SJCRH30 (cell line): ENCODE measurements around the gene DENND1A. TPM values are rescaled to one million over a fixed set of nuclear protein-coding genes. Genes with fewer than 3 reads are reported as not detected.
A peak's percentile ranks its signal among the peaks of the same experiment; 100 is the strongest.

Source experiments
- DNase-seq, 2 experiments: peaks; one replicate each; pipeline ENCODE4 v3.0.0-alpha.2; 2015 to 2020
- H3K27ac ChIP-seq: fragments of 250-450 bp; sonication (Bioruptor Pico); 2 replicates; pipeline ENCODE4 v1.5.1; 2020; ENCODE audit warnings: mild to moderate bottlenecking, moderate library complexity
- H3K27me3 ChIP-seq: fragments of 250-450 bp; sonication (Bioruptor Pico); 2 replicates; pipeline ENCODE4 v1.5.1; 2020; ENCODE audit warnings: mild to moderate bottlenecking, moderate library complexity
- H3K36me3 ChIP-seq: fragments of 250-450 bp; sonication (Bioruptor Pico); 2 replicates; pipeline ENCODE4 v1.5.1; 2020; ENCODE audit warnings: mild to moderate bottlenecking, moderate library complexity
- H3K4me1 ChIP-seq: fragments of 250-450 bp; sonication (Bioruptor Pico); 2 replicates; pipeline ENCODE4 v1.5.1; 2020; ENCODE audit warnings: mild to moderate bottlenecking, moderate library complexity
- H3K4me3 ChIP-seq: fragments of 250-450 bp; sonication (Bioruptor Pico); 2 replicates; pipeline ENCODE4 v1.5.1; 2020; ENCODE audit warnings: mild to moderate bottlenecking, moderate library complexity
- H3K9me3 ChIP-seq: fragments of 250-450 bp; sonication (Bioruptor Pico); replicated peaks from 2 replicates; pipeline ENCODE4 v1.5.1; 2020; ENCODE audit warnings: mild to moderate bottlenecking, moderate library complexity
- total RNA-seq: library from RNA; depleted of rRNA; stranded (reverse); fragments of >200 nt; shearing (Covaris generic); gene quantifications from 2 replicates; pipeline ENCODE4 v1.2.3, GENCODE V29; 2014

The DENND1A gene
- total RNA-seq, 1 experiment from 2014 or later, result 41.3 TPM

DNA sequence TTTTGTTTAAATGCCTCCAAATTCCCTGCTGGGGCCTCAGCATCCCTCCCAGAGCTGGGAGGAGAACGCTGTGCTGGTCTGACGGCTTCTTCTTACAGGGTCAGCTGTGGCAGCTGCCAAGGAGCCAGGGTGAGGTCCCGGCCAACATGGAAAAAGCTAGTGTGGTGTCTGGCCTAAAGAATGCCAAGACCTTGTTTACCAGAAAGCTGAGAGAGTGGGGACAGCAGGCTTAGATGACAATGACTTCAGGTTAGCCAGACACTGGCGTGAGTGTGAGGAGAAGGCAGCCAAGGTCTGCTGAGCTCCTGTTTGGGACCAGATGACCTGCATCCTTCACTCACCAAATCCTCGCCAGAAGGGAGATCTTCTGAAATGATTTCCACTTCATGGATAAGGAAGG lies 461.4 kb downstream of the DENND1A start:
- no peak for DNase-seq
- H3K9me3 ChIP-seq, result no peaks in the 10 kb centered on the region
- H3K36me3 ChIP-seq, result no peaks in the 10 kb centered on the region
- H3K27me3 ChIP-seq, result no peaks in the 10 kb centered on the region
- no peaks in the 10 kb centered on the region for H3K4me1 ChIP-seq
- H3K27ac ChIP-seq, result no peak overlapping the region
- no peak overlapping the region for H3K4me3 ChIP-seq

DNA sequence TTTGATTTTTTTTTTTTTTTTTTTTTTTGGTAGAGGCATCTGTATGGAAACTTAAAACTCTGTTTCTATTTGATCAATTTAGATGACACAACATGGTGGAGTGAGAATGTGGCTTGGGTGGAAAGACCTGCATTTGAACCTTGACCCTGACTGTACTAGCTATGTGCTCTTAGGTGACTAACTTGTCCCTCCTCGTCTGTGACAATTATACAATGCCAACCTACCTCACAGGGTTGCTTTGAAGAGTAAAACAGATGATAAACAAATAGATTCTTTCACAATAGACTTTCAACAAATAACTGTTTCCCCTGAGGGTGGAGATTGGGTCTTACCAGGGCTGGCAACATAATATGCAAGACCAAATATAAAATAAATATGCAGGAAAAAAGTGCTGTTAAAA lies 464.6 kb downstream of the DENND1A start:
- DNase-seq, result no peak
- Histone ChIP-seq H3K4me1 (peaks cover 13% of the 10 kb centered on the region), H3K27ac (no peak overlapping the region)

DNA sequence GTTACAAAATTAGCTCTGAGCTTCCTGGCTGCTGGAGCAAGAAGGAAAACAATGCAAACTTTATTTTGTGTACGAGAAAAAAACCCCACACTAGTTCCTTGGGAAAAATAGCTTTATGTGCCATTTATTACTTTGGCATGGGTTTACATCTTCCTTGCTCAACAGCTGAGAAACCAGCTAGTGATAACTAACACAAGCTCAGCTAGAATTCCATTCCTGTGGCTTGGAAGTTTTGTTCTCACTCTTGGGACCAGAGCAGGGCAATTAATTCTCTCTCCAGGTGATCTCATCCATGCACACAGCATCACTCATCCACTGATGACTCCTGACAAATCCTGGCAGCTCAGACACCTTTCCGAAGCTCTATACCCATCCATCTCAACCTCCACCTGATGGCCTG lies 469.8 kb downstream of the DENND1A start:
- Histone ChIP-seq H3K27ac (no peak overlapping the region), H3K27me3 (no peaks in the 10 kb centered on the region), H3K4me3 (no peak overlapping the region), H3K36me3 (no peaks in the 10 kb centered on the region), H3K4me1 (peaks cover 40% of the 10 kb centered on the region), H3K9me3 (no peaks in the 10 kb centered on the region)
- no peak for DNase-seq

More for the DNA sequence above, 464.6 kb downstream of the DENND1A start:
- no peaks in the 10 kb centered on the region for H3K36me3 ChIP-seq
- no peak overlapping the region for H3K4me3 ChIP-seq
- no peaks in the 10 kb centered on the region for H3K9me3 ChIP-seq
- H3K27me3 ChIP-seq, result no peaks in the 10 kb centered on the region

DNA sequence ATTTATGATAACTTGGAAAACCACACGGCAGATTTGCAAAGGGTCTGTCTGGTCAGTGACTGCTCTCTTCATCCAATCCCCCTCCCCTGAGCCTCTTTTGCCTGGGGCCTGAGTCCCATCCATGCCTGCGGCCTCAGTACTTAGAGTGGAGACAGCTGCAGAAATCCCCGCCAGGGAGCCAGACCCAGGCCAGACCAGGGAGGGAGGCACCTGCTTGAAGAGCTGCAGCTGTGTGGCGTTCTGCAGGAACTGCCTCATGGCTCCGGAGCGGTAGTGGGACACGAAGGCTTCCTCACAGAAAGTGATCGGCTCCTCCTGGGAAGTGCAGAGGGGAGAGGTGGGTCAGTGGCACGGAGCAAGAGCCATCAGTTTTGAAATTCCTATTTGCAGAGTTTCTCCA lies 472.3 kb downstream of the DENND1A start:
- no peak overlapping the region for H3K4me3 ChIP-seq
- peak; percentile 95 to 97 for DNase-seq
- H3K4me1 ChIP-seq, result peaks cover 40% of the 10 kb centered on the region
- no peaks in the 10 kb centered on the region for H3K36me3 ChIP-seq
- H3K27me3 ChIP-seq, result no peaks in the 10 kb centered on the region
- peak overlapping the region; percentile 35 for H3K27ac ChIP-seq
- no peaks in the 10 kb centered on the region for H3K9me3 ChIP-seq

DNA sequence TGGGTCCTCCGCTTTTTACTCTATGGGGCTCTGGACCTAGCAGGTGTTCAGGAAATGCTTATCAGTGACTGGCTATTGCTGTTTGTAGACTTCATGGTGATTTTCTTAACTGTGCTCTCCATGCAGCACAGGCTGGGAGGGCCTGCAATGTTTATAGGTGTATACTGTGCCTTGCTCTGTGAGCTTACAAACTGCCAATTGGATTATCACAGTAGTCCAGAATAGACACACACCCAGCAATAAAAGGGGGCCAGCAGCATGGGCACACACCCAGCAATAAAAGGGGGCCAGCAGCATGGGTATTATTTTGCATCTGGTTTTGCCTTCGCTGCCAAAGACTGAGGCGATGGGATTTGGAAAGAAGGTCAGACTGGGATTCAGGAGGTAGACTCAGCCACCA lies 473.9 kb downstream of the DENND1A start:
- no peaks in the 10 kb centered on the region for H3K9me3 ChIP-seq
- H3K36me3 ChIP-seq, result no peaks in the 10 kb centered on the region
- no peak for DNase-seq
- H3K27ac ChIP-seq, result peak overlapping the region; percentile 35
- H3K4me1 ChIP-seq, result peaks cover 31% of the 10 kb centered on the region
- no peaks in the 10 kb centered on the region for H3K27me3 ChIP-seq
- H3K4me3 ChIP-seq, result no peak overlapping the region

DNA sequence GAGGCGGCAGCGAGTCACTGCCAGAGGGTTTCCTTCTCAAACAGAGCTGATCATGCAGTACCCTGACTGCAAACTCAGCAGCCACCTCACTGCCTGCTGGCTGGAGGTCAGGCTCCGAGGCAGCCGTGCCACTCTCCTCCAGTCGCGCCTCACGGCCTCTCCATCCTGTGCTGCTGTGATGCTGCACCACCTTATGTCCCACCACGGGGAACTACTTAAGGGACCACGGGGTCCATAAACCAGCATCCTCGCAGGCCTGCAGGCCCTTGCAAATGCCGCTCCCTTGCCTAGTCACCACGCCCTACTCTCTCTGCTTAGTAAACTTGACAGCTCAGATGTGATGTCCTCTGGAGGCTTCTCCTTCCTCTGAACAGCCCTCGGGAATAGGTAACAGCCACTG lies 474.7 kb downstream of the DENND1A start:
- no peak for DNase-seq
- H3K9me3 ChIP-seq, result no peaks in the 10 kb centered on the region
- no peak overlapping the region for H3K4me3 ChIP-seq
- H3K27ac ChIP-seq, result peak overlapping the region; percentile 35
- H3K4me1 ChIP-seq, result peaks cover 27% of the 10 kb centered on the region
- H3K36me3 ChIP-seq, result no peaks in the 10 kb centered on the region; the same call in 1 of the 2 replicates
- H3K27me3 ChIP-seq, result no peaks in the 10 kb centered on the region

DNA sequence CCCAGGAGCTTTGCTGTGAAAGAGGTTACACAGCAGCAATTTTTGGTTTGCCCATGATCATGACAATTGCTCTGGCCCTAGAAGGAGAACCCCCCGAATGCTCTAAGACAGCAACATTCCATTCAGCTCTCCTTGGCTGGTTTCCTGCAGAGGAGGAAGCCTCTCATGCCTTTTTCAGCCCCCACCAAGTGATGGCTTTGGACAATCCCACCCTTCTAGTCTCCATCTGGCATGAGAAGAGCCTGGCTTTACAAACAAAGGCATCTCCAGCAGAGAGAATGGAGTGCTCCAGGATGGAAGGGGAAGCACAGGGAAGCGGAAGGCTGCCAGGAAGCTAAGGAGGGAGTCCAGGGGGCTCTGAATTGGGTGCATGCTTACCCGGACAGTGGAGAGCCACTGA lies 475.6 kb downstream of the DENND1A start:
- Histone ChIP-seq H3K4me3 (no peak overlapping the region), H3K4me1 (peaks cover 21% of the 10 kb centered on the region), H3K36me3 (no peaks in the 10 kb centered on the region; the same call in 1 of the 2 replicates), H3K27me3 (no peaks in the 10 kb centered on the region), H3K27ac (no peak overlapping the region), H3K9me3 (no peaks in the 10 kb centered on the region)
- DNase-seq, result no peak

DNA sequence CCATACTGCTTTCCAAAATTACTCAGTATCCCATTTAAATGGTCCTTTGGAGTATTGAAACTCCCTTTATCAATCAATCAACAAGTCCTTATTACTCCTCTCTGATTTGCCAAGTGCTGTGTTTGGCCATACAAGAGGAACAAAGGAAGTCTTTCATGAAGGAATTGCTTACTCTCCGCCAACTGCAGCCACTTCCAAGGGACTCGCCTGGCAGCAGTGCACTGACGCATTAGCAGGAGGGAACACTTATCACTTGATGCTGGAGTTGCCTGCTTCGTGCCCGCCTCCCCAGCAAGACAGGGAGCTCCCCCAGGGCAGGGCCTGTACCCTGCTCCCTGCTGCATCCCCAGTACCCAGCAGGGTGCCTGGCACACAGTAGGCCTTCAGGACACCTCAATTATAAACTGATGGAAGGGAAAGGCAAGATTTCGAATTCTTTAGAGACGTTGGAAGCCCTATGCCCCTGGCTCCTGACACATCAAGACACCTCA lies 476.1 kb downstream of the DENND1A start:
- DNase-seq, result peak in 1 of 2 experiments; percentile 44
- peaks cover 21% of the 10 kb centered on the region for H3K4me1 ChIP-seq
- no peaks in the 10 kb centered on the region for H3K27me3 ChIP-seq
- H3K4me3 ChIP-seq, result no peak overlapping the region
- no peaks in the 10 kb centered on the region for H3K9me3 ChIP-seq
- no peak overlapping the region for H3K27ac ChIP-seq
- H3K36me3 ChIP-seq, result no peaks in the 10 kb centered on the region; the same call in 1 of the 2 replicates

DNA sequence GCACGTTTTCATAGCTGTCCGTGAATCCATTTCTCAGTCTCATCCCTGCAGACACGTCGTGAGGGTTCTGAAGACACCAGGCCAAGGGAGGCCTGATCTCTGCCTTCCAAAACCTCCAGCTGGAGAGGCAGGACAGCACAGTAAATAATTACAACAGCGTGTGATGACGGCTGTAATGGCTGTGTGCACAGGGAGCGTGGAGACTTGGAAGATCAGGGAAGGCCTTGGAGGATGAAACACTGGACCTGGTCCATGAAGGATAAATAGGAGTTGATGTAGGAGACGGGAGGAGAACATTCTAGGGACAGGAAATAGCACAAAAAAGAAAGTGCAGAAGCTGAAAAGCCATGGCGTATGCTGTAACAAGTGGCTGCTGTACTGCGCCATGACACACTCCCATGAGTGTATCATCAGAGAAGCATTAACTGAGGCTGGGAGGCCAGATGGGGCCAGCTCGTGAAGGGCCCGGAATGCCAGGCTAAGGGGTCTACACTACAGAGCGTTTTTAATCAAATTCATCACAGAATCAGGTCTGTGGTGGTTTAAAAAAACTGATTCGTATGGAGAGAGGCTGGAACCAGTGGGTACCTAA lies 476.8 kb downstream of the DENND1A start:
- H3K4me3 ChIP-seq, result no peak overlapping the region
- no peaks in the 10 kb centered on the region for H3K27me3 ChIP-seq
- no peaks in the 10 kb centered on the region for H3K9me3 ChIP-seq
- DNase-seq, result no peak
- H3K36me3 ChIP-seq, result no peaks in the 10 kb centered on the region; the same call in 1 of the 2 replicates
- H3K27ac ChIP-seq, result no peak overlapping the region
- peaks cover 20% of the 10 kb centered on the region for H3K4me1 ChIP-seq

DNA sequence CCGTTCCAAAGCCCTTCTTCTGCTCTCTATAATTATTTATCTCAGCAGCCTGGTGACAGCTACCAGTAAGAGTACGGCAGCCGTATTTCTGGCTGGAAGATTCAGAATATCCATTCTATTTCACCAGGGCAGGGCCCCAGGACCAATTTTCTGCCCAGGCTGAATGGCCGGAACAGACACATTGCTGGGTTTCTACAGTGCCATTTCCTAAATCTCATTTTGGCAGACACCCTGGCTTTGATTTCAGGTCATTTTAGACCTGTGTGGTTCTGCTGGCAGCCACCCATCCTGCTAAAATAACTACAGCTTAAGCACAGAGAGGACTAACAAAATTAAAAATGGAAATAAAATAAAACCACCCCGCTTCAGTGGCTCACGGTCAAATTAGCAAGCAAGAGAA lies 478.9 kb downstream of the DENND1A start:
- Histone ChIP-seq H3K4me3 (no peak overlapping the region), H3K27me3 (no peaks in the 10 kb centered on the region), H3K9me3 (no peaks in the 10 kb centered on the region), H3K4me1 (peaks cover 3% of the 10 kb centered on the region), H3K36me3 (no peaks in the 10 kb centered on the region; the same call in 1 of the 2 replicates), H3K27ac (no peak overlapping the region)
- no peak for DNase-seq

DNA sequence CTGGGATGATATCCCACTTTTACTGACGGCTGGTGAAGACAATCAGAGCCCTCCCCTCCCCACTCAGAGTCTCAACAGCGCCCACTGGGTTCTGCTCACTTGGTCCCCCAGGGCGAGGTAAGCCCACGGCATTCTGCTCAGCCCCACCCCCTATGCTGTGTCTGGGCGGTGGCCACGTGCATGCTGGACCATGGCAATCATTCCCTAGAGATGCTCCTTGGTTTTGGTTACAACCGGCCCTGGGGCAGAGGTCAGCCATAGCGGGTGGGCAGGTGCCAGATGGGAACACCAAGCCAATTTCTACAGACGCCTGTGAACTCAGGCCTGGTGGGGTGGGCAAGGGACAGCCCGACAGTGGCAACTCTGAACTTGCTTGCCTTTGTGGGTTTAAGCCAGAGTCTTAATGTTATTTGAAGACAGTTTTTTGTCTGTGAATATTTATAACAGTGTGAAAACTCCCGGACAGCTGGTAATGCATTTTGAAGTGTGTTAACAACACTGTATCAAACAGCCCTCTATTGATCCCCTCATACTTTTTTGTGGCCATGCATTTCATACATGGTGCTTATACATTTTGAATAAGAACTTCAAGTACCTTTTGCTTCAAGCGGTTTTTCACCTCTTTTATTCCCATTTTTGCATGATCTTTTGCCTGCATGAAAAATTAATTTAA lies 479.7 kb downstream of the DENND1A start:
- H3K27ac ChIP-seq, result no peak overlapping the region
- H3K27me3 ChIP-seq, result no peaks in the 10 kb centered on the region
- H3K36me3 ChIP-seq, result no peaks in the 10 kb centered on the region; the same call in 1 of the 2 replicates
- H3K4me1 ChIP-seq, result no peaks in the 10 kb centered on the region
- no peak overlapping the region for H3K4me3 ChIP-seq
- H3K9me3 ChIP-seq, result no peaks in the 10 kb centered on the region
- DNase-seq, result no peak

DNA sequence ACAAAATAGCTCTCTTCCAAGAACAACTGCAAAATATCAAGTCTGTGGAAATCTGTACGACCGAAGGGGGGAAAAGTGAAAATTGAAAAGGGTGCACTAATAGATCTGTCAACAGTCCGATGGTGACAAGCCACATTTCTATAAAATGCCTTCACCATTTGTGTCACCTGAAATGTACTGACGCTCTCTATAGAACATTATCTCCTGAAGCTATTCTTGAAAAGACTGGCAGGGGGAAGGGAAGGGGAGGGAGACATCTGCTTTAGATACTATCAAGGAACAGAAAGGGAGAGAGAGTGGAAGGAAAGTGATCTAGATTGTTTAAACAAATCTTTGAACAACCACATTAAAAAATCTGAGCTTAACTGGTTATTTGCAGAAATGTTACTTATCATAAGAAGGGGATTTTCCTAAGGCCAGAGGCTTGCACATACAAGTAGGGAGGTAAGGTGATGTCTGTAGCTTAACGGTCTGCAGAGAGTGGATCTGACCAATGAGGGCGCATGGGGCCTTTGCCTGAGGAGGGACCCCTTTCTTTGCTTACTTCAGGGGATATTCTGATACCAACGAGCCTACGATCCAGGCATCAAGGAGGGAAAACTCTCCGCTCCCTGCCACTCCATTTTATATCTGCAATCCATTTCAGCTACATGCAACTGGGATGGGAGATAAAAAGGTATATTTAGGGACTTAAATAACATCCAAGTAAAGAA lies 481.8 kb downstream of the DENND1A start:
- Histone ChIP-seq H3K9me3 (no peaks in the 10 kb centered on the region), H3K27ac (no peak overlapping the region), H3K4me3 (no peak overlapping the region), H3K4me1 (no peaks in the 10 kb centered on the region), H3K36me3 (no peaks in the 10 kb centered on the region; the same call in 1 of the 2 replicates), H3K27me3 (no peaks in the 10 kb centered on the region)
- no peak for DNase-seq

DNA sequence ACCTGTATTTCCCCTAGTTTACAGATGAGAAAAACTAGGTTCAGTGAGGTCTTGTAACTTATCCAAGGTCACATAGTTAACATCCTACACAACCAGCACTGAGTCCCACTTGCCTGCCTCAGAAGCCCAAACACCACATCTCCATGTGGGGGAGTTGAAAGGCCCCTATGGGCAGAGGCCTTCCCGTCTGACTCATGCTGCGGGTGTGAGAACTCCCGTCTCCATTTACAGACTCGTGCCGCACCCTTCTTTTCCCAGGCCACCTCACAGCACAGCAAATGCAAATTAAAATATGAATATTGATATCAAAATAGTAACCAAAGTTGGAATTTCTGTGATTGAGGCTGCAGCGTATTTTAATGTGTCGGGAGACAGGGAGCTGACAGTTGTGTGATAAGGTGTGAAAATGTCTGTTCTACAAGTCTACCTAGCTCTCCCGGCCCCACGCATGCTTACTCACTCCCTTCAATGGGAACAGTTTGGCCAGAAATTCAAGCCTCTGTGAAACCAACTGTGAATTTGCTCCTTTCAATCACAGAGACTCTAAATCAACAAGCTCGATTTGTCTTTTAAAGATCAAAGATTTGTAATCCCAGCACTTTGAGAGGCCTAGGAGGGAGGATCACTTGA lies 483.8 kb downstream of the DENND1A start:
- no peaks in the 10 kb centered on the region for H3K27me3 ChIP-seq
- H3K27ac ChIP-seq, result no peak overlapping the region
- H3K4me1 ChIP-seq, result no peaks in the 10 kb centered on the region
- no peaks in the 10 kb centered on the region for H3K9me3 ChIP-seq
- no peaks in the 10 kb centered on the region; the same call in 1 of the 2 replicates for H3K36me3 ChIP-seq
- no peak overlapping the region for H3K4me3 ChIP-seq
- DNase-seq, result no peak

DNA sequence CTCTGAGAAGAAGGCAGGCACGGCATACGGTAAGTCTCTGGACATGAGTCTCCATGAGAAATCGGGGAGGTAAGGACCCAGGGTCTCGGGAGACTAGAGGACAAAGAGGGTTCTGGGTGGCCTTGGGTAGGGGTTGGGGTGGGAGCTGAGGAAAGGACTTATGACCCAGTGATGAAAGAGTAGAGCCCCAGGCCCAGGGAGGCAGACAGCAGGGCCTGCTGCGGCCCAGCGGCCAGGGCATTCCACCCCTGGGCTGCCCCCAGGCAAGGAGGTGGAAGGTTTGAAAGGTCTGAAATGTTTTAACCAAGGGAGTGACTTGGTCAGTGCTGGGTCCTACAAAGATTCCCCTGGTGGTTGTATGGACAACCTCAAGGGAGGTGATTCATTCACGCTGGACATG lies 484.8 kb downstream of the DENND1A start:
- Histone ChIP-seq H3K27ac (no peak overlapping the region), H3K4me1 (no peaks in the 10 kb centered on the region), H3K36me3 (no peaks in the 10 kb centered on the region), H3K4me3 (no peak overlapping the region), H3K9me3 (no peaks in the 10 kb centered on the region), H3K27me3 (no peaks in the 10 kb centered on the region)
- no peak for DNase-seq

DNA sequence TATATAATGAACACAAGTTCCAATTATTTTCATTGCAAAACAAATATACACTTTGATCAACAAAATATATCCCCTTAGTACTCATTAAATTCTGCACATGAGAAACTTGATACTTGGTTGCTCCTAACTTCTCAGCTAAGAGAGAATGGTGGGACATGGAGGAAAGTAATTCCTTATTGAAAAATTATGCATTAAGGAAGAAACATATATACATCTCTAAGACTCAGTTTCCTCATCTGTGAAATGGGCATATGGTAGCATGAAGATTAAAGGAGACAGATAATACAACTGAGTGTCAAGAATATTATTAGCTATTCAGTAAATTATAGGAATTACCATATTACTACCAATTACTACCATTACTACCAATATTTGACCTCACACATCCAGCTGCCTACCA lies 488.2 kb downstream of the DENND1A start:
- no peak for DNase-seq
- no peak overlapping the region for H3K27ac ChIP-seq
- no peaks in the 10 kb centered on the region for H3K27me3 ChIP-seq
- no peaks in the 10 kb centered on the region for H3K4me1 ChIP-seq
- H3K9me3 ChIP-seq, result no peaks in the 10 kb centered on the region
- no peak overlapping the region for H3K4me3 ChIP-seq
- H3K36me3 ChIP-seq, result no peaks in the 10 kb centered on the region
